GM04503 (cell line): ENCODE measurements around the gene CCDC102A.
"Not testable (repeated sequence)": the region's sequence is repeated elsewhere in the genome, so short reads cannot be mapped to it uniquely, and the experiment has no call there.

Experiments used
- DNase-seq: peaks from one replicate; pipeline ENCODE4 v3.0.0-alpha.2; 2012; ENCODE audit warnings: low read depth

Gene CCDC102A

GRCh38 chr16:57565461-57565860 lies 29.1 kb upstream of the CCDC102A start:
- no peak for DNase-seq

DNA sequence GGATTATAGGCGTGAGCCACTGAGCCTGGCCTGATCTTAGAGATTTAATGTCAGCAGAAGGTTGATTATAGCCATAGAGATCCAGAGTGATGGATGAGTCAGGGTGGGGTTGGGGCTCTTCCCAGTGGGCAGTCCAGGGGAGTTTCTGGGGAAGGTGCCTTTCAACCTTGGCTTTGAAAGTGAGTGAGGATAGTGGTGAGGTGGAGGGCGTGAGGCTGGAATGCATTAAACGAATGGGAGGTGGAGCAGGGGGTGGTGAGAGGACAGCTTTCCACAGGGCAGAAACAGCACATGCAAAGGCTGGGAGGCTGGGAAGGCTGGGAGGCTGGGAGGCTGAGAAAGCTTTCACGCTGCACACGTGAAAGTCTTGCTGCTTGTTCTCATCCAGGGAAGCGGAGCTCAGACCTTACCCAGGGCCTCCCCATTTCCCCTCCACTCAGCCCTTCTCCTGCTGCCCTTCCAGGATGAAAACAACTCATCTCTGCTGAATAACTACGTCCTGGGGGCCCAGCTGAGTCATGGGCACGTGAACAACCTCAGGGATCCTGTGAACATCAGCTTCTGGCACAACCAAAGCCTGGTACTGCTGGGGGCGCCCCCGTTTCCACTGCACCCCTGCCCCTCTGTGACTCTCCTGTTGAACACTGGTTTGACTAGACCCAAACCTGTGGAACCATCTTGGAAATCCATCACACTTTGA lies 28.4 kb upstream of the CCDC102A start:
- DNase-seq: no peak

- no peak for DNase-seq
These were observed 27.4 kb upstream of the CCDC102A start for GRCh38 chr16:57563761-57564160.

DNA sequence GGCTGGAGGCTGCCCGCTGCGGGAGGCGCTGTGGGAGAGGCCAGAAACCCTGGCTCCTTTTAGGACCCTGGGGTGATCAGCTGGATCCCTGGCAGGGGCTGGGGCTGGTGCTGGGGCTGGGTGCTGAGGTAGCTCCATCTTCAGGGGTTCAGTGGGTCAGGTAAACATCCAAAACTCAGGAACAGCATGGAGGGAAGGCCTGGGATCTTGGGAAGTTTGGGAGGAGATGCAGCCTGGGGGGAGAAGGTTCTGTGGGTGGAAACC lies 27.0 kb upstream of the CCDC102A start:
- no peak for DNase-seq

GRCh38 chr16:57562669-57563486 lies 26.5 kb upstream of the CCDC102A start:
- DNase-seq: no peak

GRCh38 chr16:57562066-57562465 lies 25.7 kb upstream of the CCDC102A start:
- no peak for DNase-seq

GRCh38 chr16:57559072-57559790 lies 22.9 kb upstream of the CCDC102A start:
- DNase-seq: no peak

DNA sequence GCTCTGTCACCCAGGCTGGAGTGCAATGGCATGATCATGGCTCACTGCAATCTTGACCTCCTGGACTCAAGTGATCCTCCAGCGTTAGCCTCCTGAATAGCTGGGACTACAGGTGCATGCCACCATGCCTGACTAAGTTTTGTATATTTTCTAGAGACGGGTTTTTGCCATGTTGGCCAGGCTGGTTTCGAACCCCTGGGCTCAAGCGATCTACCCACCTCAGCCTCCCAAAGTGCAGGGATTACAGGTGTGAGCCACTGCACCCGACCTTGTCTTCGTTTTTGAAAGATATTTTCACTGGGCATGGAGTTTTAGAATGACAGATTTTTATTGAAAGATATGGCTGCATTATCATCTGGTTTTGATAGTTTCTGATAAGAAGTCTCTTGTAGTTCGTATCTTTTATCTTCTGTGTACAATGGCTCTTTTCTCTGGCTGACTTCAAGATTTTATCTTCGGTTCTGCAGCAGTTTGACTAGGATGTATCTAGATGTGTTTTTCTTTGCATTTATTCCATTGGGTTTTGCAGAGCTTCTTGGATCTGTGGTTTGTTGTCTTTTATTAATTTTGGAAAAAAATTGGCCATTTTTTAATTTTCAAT lies 20.7 kb upstream of the CCDC102A start:
- DNase-seq: no peak

- no peak for DNase-seq
These were observed 19.5 kb upstream of the CCDC102A start for GRCh38 chr16:57555831-57556230.

DNA sequence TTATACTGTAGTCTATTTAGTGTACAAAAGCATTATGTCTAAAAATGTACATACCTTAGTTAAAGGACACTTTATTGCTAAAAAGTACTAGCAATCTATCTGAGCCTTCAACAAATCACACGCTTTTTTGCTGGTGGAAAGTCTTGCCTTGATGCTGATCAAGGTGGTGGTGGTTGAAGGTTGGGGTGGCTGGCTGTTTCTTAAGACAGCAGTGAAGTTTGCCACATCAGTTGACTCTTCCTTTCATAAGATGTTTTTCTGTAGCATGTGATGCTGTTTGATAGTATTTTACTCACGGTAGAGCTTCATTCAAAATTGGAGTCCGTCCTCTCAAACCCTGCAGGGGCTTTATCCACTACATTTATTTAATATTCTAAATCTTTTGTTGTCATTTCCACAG lies 14.7 kb upstream of the CCDC102A start:
- DNase-seq: no peak

DNA sequence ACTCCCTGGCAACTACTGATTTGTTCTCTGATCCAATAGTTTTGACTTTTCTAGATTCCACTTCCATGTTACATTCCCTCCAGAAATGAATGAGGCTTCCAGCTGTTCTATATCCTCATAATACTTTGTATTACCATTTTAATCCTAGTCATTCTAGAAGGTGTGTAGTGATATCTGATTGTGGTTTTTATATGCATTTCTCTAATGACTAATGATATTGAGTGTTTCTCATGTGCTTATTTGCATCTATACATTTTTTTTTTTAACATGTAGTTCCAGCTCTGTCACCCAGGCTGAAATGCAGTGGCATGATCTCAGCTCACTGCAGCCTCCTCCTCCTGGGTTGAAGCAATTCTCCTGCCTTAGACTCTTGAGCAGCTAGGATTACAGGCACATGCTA lies 13.4 kb upstream of the CCDC102A start:
- DNase-seq: no peak

GRCh38 chr16:57548408-57548807 lies 12.0 kb upstream of the CCDC102A start:
- DNase-seq: no peak

DNA sequence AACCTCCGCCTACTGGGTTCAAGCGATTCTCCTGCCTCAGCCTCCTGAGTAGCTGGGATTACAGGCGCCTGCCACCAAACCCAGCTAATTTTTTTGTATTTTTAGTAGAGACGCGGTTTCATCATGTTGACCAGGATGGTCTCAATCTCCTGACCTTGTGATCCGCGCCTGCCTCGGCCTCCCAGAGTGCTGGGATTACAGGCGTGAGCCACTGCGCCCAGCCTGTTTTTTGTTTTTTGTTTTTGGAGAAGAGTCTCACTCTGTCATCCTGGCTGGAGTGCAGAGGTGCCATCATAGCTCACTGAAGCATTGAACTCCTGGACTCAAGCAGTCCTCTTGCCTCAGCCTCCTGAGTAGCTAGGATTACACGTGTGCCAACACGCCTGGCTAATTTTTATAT lies 11.2 kb upstream of the CCDC102A start:
- DNase-seq: not testable (repeated sequence)

GRCh38 chr16:57544124-57544653 lies 7.8 kb upstream of the CCDC102A start:
- DNase-seq: no peak

DNA sequence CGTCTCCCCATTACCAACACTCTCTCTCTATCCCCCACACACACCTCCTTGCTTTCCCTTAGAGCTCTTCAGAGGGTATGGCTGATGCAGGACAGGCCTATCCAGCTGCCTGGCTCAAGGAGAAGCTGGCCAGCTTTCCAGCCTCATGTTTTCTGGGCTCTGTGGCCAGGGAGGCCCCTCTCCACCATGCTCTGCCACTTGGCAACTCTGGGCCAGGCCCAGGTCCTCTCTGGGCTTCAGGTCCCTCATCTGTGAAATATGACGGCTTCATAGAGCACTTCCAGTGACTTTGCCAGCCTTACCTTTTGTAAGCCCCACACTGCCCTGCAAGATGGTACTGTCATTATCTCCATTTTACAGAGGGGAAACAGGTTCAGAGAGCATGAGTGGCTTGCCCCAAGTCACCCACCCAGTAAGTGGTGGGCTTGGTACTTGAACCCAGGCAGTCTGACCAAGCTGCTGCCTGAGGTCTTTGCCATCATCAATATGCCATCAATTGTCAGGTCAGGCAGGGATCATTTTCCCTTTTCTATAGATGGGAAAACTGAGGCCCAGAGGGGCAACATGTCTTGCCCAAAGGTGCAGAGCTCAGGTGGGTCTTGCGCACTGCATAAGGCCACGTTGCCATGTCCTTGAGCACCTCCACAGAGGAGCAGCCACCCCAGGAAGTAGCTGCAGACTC lies 5.5 kb upstream of the CCDC102A start:
- no peak for DNase-seq

DNA sequence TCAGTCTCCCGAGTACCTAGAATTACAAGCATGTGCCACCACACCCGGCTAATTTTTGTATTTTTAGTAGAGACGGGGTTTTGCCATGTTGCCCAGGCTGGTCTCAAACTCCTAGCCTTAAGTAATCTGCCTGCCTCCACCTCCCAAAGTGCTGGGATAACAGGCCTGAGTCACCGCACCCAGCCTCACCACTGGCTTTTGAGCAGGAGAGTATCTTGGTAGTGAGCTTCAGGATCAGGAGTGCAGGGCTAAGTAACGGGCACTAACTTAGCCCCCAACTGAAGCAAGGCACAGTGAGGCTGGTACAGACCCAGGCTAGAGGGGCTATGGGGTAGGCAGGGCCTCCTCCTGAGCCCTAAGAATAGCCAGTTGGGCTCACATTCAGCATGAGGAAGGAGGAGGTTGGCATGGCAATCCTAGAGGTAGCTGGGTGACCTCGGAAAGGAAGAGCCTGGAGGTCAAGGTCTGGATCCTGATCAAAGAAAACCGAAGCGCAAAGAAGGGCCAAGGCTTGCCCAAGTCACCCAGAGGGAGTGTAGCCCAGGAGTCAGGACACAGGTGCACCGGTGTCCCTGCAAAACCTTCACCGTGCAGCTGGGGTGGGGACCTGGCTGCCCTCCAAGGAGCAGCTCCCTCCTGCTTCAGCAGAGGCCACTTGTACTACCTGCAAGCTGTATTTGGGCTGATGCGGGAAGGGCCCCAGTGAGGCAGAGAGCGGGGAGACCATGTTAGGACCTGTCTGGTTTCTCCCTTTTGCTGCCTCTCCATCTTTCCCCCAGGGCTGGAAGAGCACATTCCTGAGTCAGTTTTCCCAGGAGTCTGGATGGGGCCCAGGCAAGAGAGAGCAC lies 4.8 kb upstream of the CCDC102A start:
- DNase-seq: no peak

- no peak for DNase-seq
These were observed 4.0 kb upstream of the CCDC102A start for GRCh38 chr16:57540387-57540786.

DNA sequence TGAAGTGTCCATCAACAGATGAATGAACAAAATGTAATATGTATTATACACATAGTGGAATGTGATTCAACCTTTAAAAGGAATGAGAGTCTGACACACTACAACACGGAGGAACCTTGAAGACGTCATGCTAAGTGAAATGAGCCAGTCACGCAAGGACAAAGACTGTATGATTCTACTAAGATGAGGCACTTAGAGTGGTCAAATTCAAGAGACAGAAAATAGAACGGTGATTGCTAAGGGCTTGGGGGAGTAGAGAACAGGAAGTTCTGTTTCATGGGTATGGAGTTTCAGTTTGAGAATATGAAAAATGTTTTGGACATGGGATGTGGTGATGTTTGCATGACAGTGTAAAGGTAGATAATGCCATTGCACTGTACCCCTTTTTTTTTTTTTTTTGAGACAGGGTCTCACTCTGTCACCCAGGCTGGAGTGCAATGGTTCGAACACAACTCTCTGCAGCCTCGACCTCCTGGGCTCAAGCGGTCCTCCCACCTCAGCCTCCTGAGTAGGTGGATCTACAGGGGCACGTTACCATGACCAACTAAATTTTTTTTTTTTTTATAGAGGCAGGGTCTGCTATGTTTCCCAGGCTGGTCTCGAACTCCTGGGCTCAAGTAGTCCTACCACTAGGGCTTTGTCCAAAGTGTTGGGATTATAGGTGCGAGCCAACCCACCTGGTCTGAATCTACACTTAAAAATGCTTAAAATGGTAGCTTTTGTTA lies 2.9 kb upstream of the CCDC102A start:
- DNase-seq: no peak

GRCh38 chr16:57538235-57538721 lies 1.9 kb upstream of the CCDC102A start:
- DNase-seq: no peak

DNA sequence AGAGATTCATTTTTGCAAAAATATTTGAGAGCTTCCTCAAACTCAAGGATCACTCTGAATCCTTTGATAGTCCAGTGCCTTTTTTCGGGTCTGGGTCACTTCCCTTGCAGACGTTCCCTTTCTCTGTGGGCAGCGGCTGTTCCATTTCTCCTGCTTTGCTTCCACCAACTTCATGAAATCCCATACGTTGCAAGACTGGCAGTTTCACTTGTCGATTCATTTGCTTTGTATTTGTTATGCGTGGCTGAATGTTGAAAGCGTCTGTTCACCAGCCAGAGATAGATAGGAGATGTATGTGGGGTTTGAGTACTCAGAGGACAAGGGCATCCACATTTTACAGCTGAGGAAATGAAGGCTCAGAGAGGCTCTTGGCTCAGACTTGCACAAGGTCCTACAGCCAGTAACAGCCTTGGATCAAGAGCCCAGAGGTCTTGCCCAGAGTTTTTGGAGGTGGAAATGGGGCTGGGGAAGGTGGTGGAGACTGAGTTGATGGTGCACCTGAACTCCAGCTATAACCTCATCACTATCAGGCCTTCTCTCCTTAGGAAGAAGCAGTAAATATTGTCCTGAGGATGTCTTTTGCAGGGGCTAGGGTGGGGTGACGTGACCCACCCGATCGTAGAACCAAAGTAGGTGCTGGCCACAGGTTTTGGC lies 1.3 kb upstream of the CCDC102A start:
- DNase-seq: no peak
